H9 (cell line): ENCODE results near the gene CHGA. TPM values are rescaled to one million over a fixed set of nuclear protein-coding genes. Genes with fewer than 3 reads are reported as not detected.

Experiments
- DNase-seq: peaks from one replicate; pipeline ENCODE4 v3.0.0-alpha.2; 2017
- H2AFZ ChIP-seq: one replicate; pipeline ENCODE4 v1.6.1; 2013; ENCODE audit warnings: mild to moderate bottlenecking, low read length, control low read depth, moderate library complexity
- H2AK5ac ChIP-seq: 2 replicates; pipeline ENCODE4 v1.6.1; 2013; ENCODE audit warnings: low read length, control low read depth, mixed read lengths; ENCODE audit not compliant: insufficient read length
- H2BK120ac ChIP-seq: one replicate; pipeline ENCODE4 v1.6.1; 2013; ENCODE audit warnings: low read depth, mild to moderate bottlenecking, low read length, control low read depth, inconsistent platforms; ENCODE audit not compliant: poor library complexity, severe bottlenecking
- H2BK12ac ChIP-seq: 2 replicates; pipeline ENCODE4 v1.6.1; 2013; ENCODE audit warnings: low read length, control low read depth, mixed read lengths, low read depth; ENCODE audit not compliant: insufficient read length
- H2BK15ac ChIP-seq: 2 replicates; pipeline ENCODE4 v1.6.1; 2013; ENCODE audit warnings: low read depth, low read length, control low read depth
- H2BK20ac ChIP-seq: one replicate; pipeline ENCODE4 v1.6.1; 2013; ENCODE audit warnings: low read depth, mild to moderate bottlenecking, low read length, control low read depth, inconsistent platforms; ENCODE audit not compliant: poor library complexity, severe bottlenecking
- H2BK5ac ChIP-seq: 2 replicates; pipeline ENCODE4 v1.6.1; 2013; ENCODE audit warnings: low read length, control low read depth, mixed read lengths; ENCODE audit not compliant: insufficient read length
- H3K14ac ChIP-seq: 2 replicates; pipeline ENCODE4 v1.6.1; 2013; ENCODE audit warnings: low read length, control low read depth; ENCODE audit not compliant: insufficient read depth
- H3K18ac ChIP-seq: 2 replicates; pipeline ENCODE4 v1.6.1; 2013; ENCODE audit warnings: low read depth, mild to moderate bottlenecking, mixed read lengths, low read length, control low read depth; ENCODE audit not compliant: insufficient read length
- H3K23ac ChIP-seq: 2 replicates; pipeline ENCODE4 v1.6.1; 2013; ENCODE audit warnings: low read length, control low read depth, mixed read lengths, low read depth; ENCODE audit not compliant: insufficient read length
- H3K23me2 ChIP-seq: 2 replicates; pipeline ENCODE4 v1.6.1; 2013; ENCODE audit warnings: low read depth, mild to moderate bottlenecking, mixed read lengths, low read length, control low read depth; ENCODE audit not compliant: insufficient read length, poor library complexity, severe bottlenecking
- H3K27ac ChIP-seq: 2 replicates; pipeline ENCODE4 v1.5.1; 2013; ENCODE audit warnings: low read length, control low read depth, mixed read lengths, low read depth; ENCODE audit not compliant: insufficient read length
- H3K27me3 ChIP-seq: 2 replicates; pipeline ENCODE4 v1.6.1; 2013; ENCODE audit warnings: low read length, control low read depth, inconsistent platforms; ENCODE audit not compliant: insufficient read depth
- H3K4ac ChIP-seq: 2 replicates; pipeline ENCODE4 v1.6.1; 2013; ENCODE audit warnings: low read depth, mild to moderate bottlenecking, control low read depth, inconsistent platforms, low read length, moderate library complexity
- H3K4me1 ChIP-seq: 2 replicates; pipeline ENCODE4 v1.6.1; 2013; ENCODE audit warnings: low read length, control low read depth, inconsistent platforms; ENCODE audit not compliant: insufficient read depth
- H3K4me2 ChIP-seq: 2 replicates; pipeline ENCODE4 v1.6.1; 2013; ENCODE audit warnings: low read length, control low read depth, mixed read lengths; ENCODE audit not compliant: insufficient read length, insufficient read depth
- H3K56ac ChIP-seq: 2 replicates; pipeline ENCODE4 v1.6.1; 2013; ENCODE audit warnings: low read depth, mild to moderate bottlenecking, mixed read lengths, low read length, control low read depth; ENCODE audit not compliant: insufficient read length
- H3K79me1 ChIP-seq: 2 replicates; pipeline ENCODE4 v1.6.1; 2013; ENCODE audit warnings: low read depth, mild to moderate bottlenecking, moderate library complexity, low read length, control low read depth, inconsistent platforms; ENCODE audit not compliant: insufficient read depth, poor library complexity, severe bottlenecking
- H3K79me2 ChIP-seq: 2 replicates; pipeline ENCODE4 v1.6.1; 2013; ENCODE audit warnings: low read length, control low read depth, inconsistent platforms; ENCODE audit not compliant: insufficient read depth
- H3K9ac ChIP-seq: 2 replicates; pipeline ENCODE4 v1.6.1; 2013; ENCODE audit warnings: low read length, control low read depth, mixed read lengths; ENCODE audit not compliant: insufficient read length; ENCODE audit errors: extremely low read depth
- H3K9me3 ChIP-seq: one replicate; pipeline ENCODE4 v1.6.1; 2013; ENCODE audit warnings: low read depth, low read length, inconsistent platforms; ENCODE audit not compliant: control insufficient read depth
- H3T11ph ChIP-seq: one replicate; pipeline ENCODE4 v1.6.1; 2013; ENCODE audit warnings: mild to moderate bottlenecking, low read length, control low read depth, inconsistent platforms
- H4K20me1 ChIP-seq: one replicate; pipeline ENCODE4 v1.6.1; 2013; ENCODE audit not compliant: control insufficient read depth, insufficient read length, insufficient read depth
- H4K5ac ChIP-seq: 2 replicates; pipeline ENCODE4 v1.6.1; 2013; ENCODE audit warnings: low read depth, mild to moderate bottlenecking, mixed read lengths, low read length, control low read depth; ENCODE audit not compliant: insufficient read length
- H4K8ac ChIP-seq: replicated peaks from 2 replicates; pipeline ENCODE4 v1.6.1; 2013; ENCODE audit warnings: low read length, control low read depth, mixed read lengths, low read depth; ENCODE audit not compliant: insufficient read length
- H4K91ac ChIP-seq: 2 replicates; pipeline ENCODE4 v1.6.1; 2013; ENCODE audit warnings: low read depth, mild to moderate bottlenecking, moderate library complexity, mixed read lengths, low read length, control low read depth; ENCODE audit not compliant: insufficient read length
- H3K27ac Mint-ChIP-seq, 3 experiments: 2 replicates in 2 of 3; 3 replicates in 1 of 3; pipeline ENCODE4 v1.8.0; 2020 to 2021; ENCODE audit warnings: mixed read lengths in 3 of 3, mild to moderate bottlenecking in 1 of 3, moderate library complexity in 1 of 3
- H3K27me3 Mint-ChIP-seq: 2 replicates; pipeline ENCODE4 v1.8.0; 2021; ENCODE audit warnings: low read depth, mild to moderate bottlenecking, moderate library complexity, mixed read lengths
- H3K36me3 Mint-ChIP-seq, 3 experiments: 2 replicates in 2 of 3; 3 replicates in 1 of 3; pipeline ENCODE4 v1.8.0; 2020 to 2021; ENCODE audit warnings: low read depth in 3 of 3, mixed read lengths in 3 of 3; ENCODE audit not compliant: insufficient read depth in 1 of 3
- H3K4me1 Mint-ChIP-seq, 2 experiments: 2 replicates each; pipeline ENCODE4 v1.8.0; 2020; ENCODE audit warnings: mixed read lengths in 2 of 2
- H3K4me3 Mint-ChIP-seq, 2 experiments: 2 replicates in 1 of 2; 3 replicates in 1 of 2; pipeline ENCODE4 v1.8.0; 2020 to 2021; ENCODE audit warnings: mild to moderate bottlenecking in 2 of 2, mixed read lengths in 2 of 2, moderate library complexity in 1 of 2
- H3K9me3 Mint-ChIP-seq, 2 experiments: 2 replicates in 1 of 2; 3 replicates in 1 of 2; pipeline ENCODE4 v1.8.0; 2020; ENCODE audit warnings: mild to moderate bottlenecking in 2 of 2, mixed read lengths in 2 of 2, moderate library complexity in 1 of 2
- CTCF ChIP-seq: fragments of 200-600 bp; sonication (generic); conservative IDR thresholded peaks from 3 replicates; pipeline ENCODE4 v1.8.0; 2021; ENCODE audit warnings: antibody characterized with exemption, mild to moderate bottlenecking
- WGBS: extraction: QIAGEN DNeasy Blood & Tissue Kit; methylation state at CpG from one replicate; pipeline ENCODE4 v1.1.7; 2013; ENCODE audit warnings: missing lambda C conversion rate, low lambda C conversion rate, mixed read lengths; ENCODE audit not compliant: insufficient read length; ENCODE audit errors: extremely low coverage; 5-methylcytosine and 5-hydroxymethylcytosine counted together
- total RNA-seq: library from RNA; stranded (reverse); gene quantifications from 2 replicates; pipeline ENCODE4 v1.2.1, GENCODE V29; 2021

Gene CHGA
- total RNA-seq, 1 experiment from 2014 or later, result 6.7 TPM

GRCh38 chr14:92930737-92931602 lies 8.0 kb downstream of the CHGA start:
- Histone ChIP-seq H4K20me1 (peaks cover 7% of the 10 kb centered on the region), H3K14ac (no peak overlapping the region), H3K4me2 (no peak overlapping the region), H3K9ac (no peak overlapping the region), H3K79me2 (no peaks in the 10 kb centered on the region), H2BK20ac (no peak overlapping the region), H2BK15ac (no peak overlapping the region), H3K4me1 (no peaks in the 10 kb centered on the region), H3K27me3 (no peaks in the 10 kb centered on the region), H4K91ac (no peak overlapping the region), H2BK5ac (no peak overlapping the region), H3K9me3 (no peaks in the 10 kb centered on the region), H2BK120ac (no peak overlapping the region), H2BK12ac (no peak overlapping the region), H3K27ac (no peak overlapping the region), H3K23ac (no peak overlapping the region), H4K5ac (no peak overlapping the region), H2AFZ (no peak overlapping the region), H3K56ac (no peak overlapping the region), H3K79me1 (no peaks in the 10 kb centered on the region), H4K8ac (no peak overlapping the region), H3K18ac (no peak overlapping the region), H3K4ac (no peak overlapping the region), H2AK5ac (no peak overlapping the region), H3K23me2 (peaks cover 4% of the 10 kb centered on the region), H3T11ph (no peak overlapping the region)
- H3K36me3 Mint-ChIP-seq, result peaks cover 0 to 5% (median 0%) of the 10 kb centered on the region in 3 experiments; a peak in 2 of 7 replicates
- H3K27ac Mint-ChIP-seq, result no peak overlapping the region
- H3K9me3 Mint-ChIP-seq, result no peaks in the 10 kb centered on the region; a peak in 1 of 5 replicates
- whole genome bisulfite sequencing, result no CpG with 5 or more reads among the region's 8 CpGs
- no peak for TF ChIP-seq CTCF
- DNase-seq, result no peak
- no peak overlapping the region; a peak in 1 of 5 replicates for H3K4me3 Mint-ChIP-seq
- H3K27me3 Mint-ChIP-seq, result peaks cover 10% of the 10 kb centered on the region
- no peaks in the 10 kb centered on the region for H3K4me1 Mint-ChIP-seq
